Activated naive CD4-positive, alpha-beta T cell treated with anti-CD3 and anti-CD28 coated beads, Interleukin-2, amount 50 U/mL, for 24 hours (primary cell): ENCODE data around the gene TNNI2.
"Not testable (repeated sequence)": the region's sequence is repeated elsewhere in the genome, so short reads cannot be mapped to it uniquely, and the experiment has no call there.

Experiments
- H3K27ac Mint-ChIP-seq: one replicate; pipeline ENCODE4 v1.8.0; 2021; ENCODE audit warnings: mild to moderate bottlenecking, mixed read lengths
- H3K27me3 Mint-ChIP-seq: one replicate; pipeline ENCODE4 v1.8.0; 2021; ENCODE audit warnings: mixed read lengths
- H3K36me3 Mint-ChIP-seq: one replicate; pipeline ENCODE4 v1.8.0; 2021; ENCODE audit warnings: mixed read lengths
- H3K4me1 Mint-ChIP-seq: one replicate; pipeline ENCODE4 v1.8.0; 2021; ENCODE audit warnings: mixed read lengths
- H3K4me3 Mint-ChIP-seq: one replicate; pipeline ENCODE4 v1.8.0; 2021; ENCODE audit warnings: mild to moderate bottlenecking, mixed read lengths
- H3K9me3 Mint-ChIP-seq: one replicate; pipeline ENCODE4 v1.8.0; 2021; ENCODE audit warnings: mixed read lengths

TNNI2 gene

DNA sequence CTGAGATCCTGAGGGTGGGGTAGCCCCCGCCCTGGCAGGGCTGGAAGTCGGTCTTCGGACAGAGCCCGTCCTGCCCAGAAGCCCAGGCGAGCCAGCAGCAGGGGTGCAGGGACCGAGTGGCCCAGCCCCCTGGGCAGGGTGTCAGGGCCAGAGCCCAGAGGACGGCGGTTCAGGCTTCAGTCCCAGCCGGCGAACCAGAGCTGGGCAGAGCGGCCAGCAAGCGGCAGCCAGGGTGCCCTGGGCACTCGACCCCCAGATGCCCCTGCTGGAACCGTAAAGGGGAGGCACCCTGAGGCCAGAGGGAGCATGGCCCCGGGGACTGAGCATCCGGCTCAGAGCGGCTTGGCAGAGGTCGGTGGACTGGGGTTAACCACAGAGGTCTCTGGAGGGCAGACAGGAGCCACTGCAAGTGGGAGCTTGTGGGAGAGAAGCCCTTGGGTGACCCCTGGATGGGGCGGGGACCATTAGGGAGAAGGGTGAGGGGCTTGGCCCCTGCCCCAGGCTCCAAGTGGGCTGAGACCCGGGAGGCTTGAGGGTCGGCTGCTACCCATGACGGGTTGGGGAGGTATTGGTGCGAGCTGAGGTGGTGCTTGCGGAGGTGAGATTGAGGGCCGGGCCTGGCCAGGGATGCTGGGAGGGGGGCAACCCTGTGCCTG is 30.0 kb downstream of the TNNI2 start:
- H3K27me3 Mint-ChIP-seq: no peaks in the 10 kb centered on the region
- no peaks in the 10 kb centered on the region for H3K9me3 Mint-ChIP-seq
- H3K27ac Mint-ChIP-seq: peak overlapping the region; percentile 60
- no peak overlapping the region for H3K4me3 Mint-ChIP-seq
- peaks cover 67% of the 10 kb centered on the region for H3K4me1 Mint-ChIP-seq
- H3K36me3 Mint-ChIP-seq: no peaks in the 10 kb centered on the region

- H3K27ac Mint-ChIP-seq: peak overlapping the region; percentile 60
- peaks cover 67% of the 10 kb centered on the region for H3K4me1 Mint-ChIP-seq
- H3K4me3 Mint-ChIP-seq: peak overlapping the region; percentile 55
- no peaks in the 10 kb centered on the region for H3K27me3 Mint-ChIP-seq
- no peaks in the 10 kb centered on the region for H3K9me3 Mint-ChIP-seq
- no peaks in the 10 kb centered on the region for H3K36me3 Mint-ChIP-seq
Observed at GRCh38 chr11:1869427-1870325, 30.9 kb downstream of the TNNI2 start.

- no peaks in the 10 kb centered on the region for H3K36me3 Mint-ChIP-seq
- peak overlapping the region; percentile 73 for H3K4me3 Mint-ChIP-seq
- H3K4me1 Mint-ChIP-seq: peaks cover 69% of the 10 kb centered on the region
Observed at GRCh38 chr11:1870326-1870696, 31.5 kb downstream of the TNNI2 start.

GRCh38 chr11:1870721-1871466 is 32.1 kb downstream of the TNNI2 start:
- Mint-ChIP-seq H3K27ac (peak overlapping the region; percentile 94), H3K4me3 (peak overlapping the region; percentile 73), H3K4me1 (peaks cover 66% of the 10 kb centered on the region), H3K9me3 (no peaks in the 10 kb centered on the region), H3K27me3 (no peaks in the 10 kb centered on the region), H3K36me3 (no peaks in the 10 kb centered on the region)

More at GRCh38 chr11:1870326-1870696, 31.5 kb downstream of the TNNI2 start:
- H3K27me3 Mint-ChIP-seq: no peaks in the 10 kb centered on the region
- H3K27ac Mint-ChIP-seq: peak overlapping the region; percentile 23
- no peaks in the 10 kb centered on the region for H3K9me3 Mint-ChIP-seq

GRCh38 chr11:1871531-1871930 is 32.8 kb downstream of the TNNI2 start:
- Mint-ChIP-seq H3K27me3 (no peaks in the 10 kb centered on the region), H3K4me3 (no peak overlapping the region), H3K4me1 (peaks cover 59% of the 10 kb centered on the region), H3K27ac (no peak overlapping the region), H3K9me3 (no peaks in the 10 kb centered on the region), H3K36me3 (no peaks in the 10 kb centered on the region)

- peaks cover 58% of the 10 kb centered on the region for H3K4me1 Mint-ChIP-seq
- no peaks in the 10 kb centered on the region for H3K36me3 Mint-ChIP-seq
- no peaks in the 10 kb centered on the region for H3K9me3 Mint-ChIP-seq
- H3K27me3 Mint-ChIP-seq: no peaks in the 10 kb centered on the region
- H3K27ac Mint-ChIP-seq: no peak overlapping the region
- peak overlapping the region; percentile 36 for H3K4me3 Mint-ChIP-seq
Observed at GRCh38 chr11:1872267-1872985, 33.6 kb downstream of the TNNI2 start.

DNA sequence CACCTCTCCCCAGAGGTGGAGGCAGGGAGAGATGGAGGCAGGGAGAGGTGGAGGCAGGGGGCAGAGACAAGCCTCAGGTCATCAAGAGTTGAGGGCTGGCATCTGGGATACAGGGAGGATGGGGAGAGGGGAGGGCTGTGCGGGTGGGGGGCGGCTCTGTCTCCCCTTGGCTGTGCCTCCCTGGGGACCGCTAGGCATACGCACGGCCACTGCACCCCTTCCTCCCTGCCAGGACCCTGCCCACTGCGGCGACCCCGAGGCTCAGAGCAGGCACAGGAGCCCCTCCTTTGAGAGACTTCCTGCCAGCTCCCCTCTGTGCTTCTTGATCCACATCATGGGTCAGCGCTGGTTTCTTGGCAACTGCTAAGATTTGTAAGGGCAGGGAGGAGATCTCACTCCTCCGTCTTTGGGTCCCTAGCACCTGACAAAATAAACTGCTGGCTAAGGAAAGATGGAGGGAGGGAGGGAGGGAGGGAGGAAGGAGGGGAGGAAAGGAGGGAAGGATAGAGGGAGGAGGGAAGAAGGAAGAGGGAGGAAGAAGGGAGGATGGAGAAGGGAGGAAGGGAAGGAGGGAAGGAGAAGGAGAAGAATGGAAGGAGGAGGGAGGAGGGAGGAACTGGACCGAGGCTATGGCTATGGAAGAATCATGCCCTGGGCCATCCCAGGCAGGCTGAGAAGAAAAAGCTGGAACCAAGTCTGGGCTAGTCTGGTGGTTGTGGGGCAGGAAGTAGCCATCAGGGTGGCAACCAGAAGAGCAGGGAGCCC is 34.4 kb downstream of the TNNI2 start:
- Mint-ChIP-seq H3K27ac (peak overlapping the region; percentile 41), H3K4me1 (peaks cover 54% of the 10 kb centered on the region)

GRCh38 chr11:1873813-1874150 is 35.0 kb downstream of the TNNI2 start:
- peaks cover 52% of the 10 kb centered on the region for H3K4me1 Mint-ChIP-seq
- H3K9me3 Mint-ChIP-seq, H3K27ac Mint-ChIP-seq, H3K27me3 Mint-ChIP-seq, H3K4me3 Mint-ChIP-seq, H3K36me3 Mint-ChIP-seq: not testable (repeated sequence)

More for the DNA sequence above, 34.4 kb downstream of the TNNI2 start:
- Mint-ChIP-seq H3K4me3 (no peak overlapping the region), H3K36me3 (no peaks in the 10 kb centered on the region), H3K27me3 (no peaks in the 10 kb centered on the region), H3K9me3 (no peaks in the 10 kb centered on the region)

- H3K36me3 Mint-ChIP-seq, H3K4me3 Mint-ChIP-seq, H3K27ac Mint-ChIP-seq, H3K9me3 Mint-ChIP-seq, H3K27me3 Mint-ChIP-seq: not testable (repeated sequence)
- H3K4me1 Mint-ChIP-seq: peaks cover 44% of the 10 kb centered on the region
Observed at GRCh38 chr11:1874441-1875092, 35.8 kb downstream of the TNNI2 start.

DNA sequence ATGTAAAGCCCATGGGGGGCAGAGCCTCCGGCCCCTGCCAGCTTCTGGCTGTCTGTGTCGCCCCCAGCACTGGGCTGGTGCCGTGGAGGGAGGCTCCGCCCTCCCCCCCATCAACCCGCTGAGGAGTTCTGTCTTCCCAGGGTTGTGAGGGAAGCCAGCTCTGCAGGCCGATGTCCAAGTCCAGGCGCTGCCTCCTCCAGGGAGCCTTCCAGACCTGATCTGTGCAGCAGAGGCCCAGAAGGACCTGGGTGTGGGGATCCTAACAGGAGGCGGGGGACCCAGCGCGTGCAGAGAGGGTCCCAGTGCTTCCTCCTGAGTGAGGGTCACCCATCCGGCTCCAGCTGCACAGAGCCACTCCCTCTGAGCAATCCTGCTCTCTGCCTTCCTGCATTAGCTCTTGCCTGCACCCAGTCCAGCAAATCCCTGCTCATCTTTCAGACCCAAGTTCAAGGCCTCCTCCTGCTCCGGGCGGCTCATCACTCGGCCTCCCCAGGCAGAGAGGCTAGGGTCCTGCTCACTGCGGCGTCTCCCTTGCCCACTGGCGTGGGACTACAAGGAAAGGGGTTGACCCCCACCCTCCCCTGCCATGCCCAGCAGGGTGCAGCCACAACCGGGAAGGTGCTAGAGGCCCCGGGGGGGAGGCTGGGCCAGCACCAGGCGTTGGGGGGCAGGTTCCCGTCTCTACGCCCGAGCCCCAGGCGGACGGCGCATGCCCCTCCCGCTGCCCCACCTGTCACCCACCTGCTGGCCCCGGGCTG is 36.5 kb downstream of the TNNI2 start:
- Mint-ChIP-seq H3K9me3 (no peaks in the 10 kb centered on the region), H3K4me1 (peaks cover 41% of the 10 kb centered on the region), H3K36me3 (no peaks in the 10 kb centered on the region), H3K27me3 (no peaks in the 10 kb centered on the region), H3K4me3 (no peak overlapping the region), H3K27ac (no peak overlapping the region)

DNA sequence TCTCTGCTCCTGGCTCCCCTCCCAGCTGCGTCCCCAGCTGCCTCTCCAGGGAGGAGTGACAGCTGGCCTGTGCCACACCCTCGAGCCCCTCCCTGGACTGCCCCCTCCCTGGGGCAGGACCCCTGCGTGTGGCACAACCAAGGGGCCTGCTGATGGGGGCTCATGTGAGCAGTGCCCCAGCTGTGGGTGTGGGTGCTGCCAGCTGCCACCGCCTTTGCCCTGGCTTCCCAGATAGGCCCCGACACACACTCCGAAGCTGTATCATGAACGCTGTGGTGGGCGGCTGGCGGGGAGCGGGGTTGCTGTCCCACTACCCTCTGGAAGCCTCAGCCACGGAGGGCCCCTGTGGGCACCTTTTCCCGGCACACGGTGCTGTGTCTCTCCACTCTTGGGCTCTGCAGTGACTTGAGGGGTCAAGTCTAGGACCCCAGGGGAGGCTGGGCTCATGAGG is 37.1 kb downstream of the TNNI2 start:
- H3K4me3 Mint-ChIP-seq, H3K27me3 Mint-ChIP-seq, H3K27ac Mint-ChIP-seq, H3K36me3 Mint-ChIP-seq, H3K9me3 Mint-ChIP-seq: not testable (repeated sequence)
- peaks cover 39% of the 10 kb centered on the region for H3K4me1 Mint-ChIP-seq

- Mint-ChIP-seq H3K9me3 (no peaks in the 10 kb centered on the region), H3K36me3 (no peaks in the 10 kb centered on the region), H3K27me3 (no peaks in the 10 kb centered on the region), H3K4me1 (peaks cover 35% of the 10 kb centered on the region), H3K4me3 (no peak overlapping the region), H3K27ac (no peak overlapping the region)
Observed at GRCh38 chr11:1876361-1877063, 37.7 kb downstream of the TNNI2 start.
